Vagina (tissue), 2 donors: ENCODE results near the gene ST3GAL5. TPM values are rescaled to one million over a fixed set of nuclear protein-coding genes. Genes with fewer than 3 reads are reported as not detected.
"Not testable (repeated sequence)": the region's sequence is repeated elsewhere in the genome, so short reads cannot be mapped to it uniquely, and the experiment has no call there.

Source experiments
- DNase-seq, 2 donors: peaks; one replicate each; pipeline ENCODE4 v3.0.0-alpha.2; 2017; ENCODE audit errors: extremely low spot score in 2 of 2
- H3K27ac ChIP-seq: fragments of 200-600 bp; sonication (generic); one replicate; pipeline ENCODE4 v1.5.1; 2019
- H3K27me3 ChIP-seq: fragments of 200-600 bp; sonication (generic); one replicate; pipeline ENCODE4 v1.5.1; 2019
- H3K36me3 ChIP-seq, 2 donors: fragments of 200-600 bp; sonication (generic); one replicate each; pipeline ENCODE4 v1.5.1; 2017 to 2019
- H3K4me1 ChIP-seq: fragments of 200-600 bp; sonication (generic); one replicate; pipeline ENCODE4 v1.5.1; 2019
- H3K4me3 ChIP-seq, 2 donors: fragments of 200-600 bp; sonication (generic); 1 replicate in 1 of 2; 2 replicates in 1 of 2; pipeline ENCODE4 v1.5.1; 2016 to 2019
- H3K9me3 ChIP-seq: fragments of 200-600 bp; sonication (generic); one replicate; pipeline ENCODE4 v1.5.1; 2019
- POLR2A ChIP-seq, 2 donors: fragments of 450-650 bp; IDR thresholded peaks; one replicate each; pipeline ENCODE4 v1.6.1; 2017; ENCODE audit warnings: antibody characterized with exemption in 2 of 2, mild to moderate bottlenecking in 2 of 2, moderate library complexity in 2 of 2
- POLR2AphosphoS5 ChIP-seq, 2 donors: sonication (generic); formaldehyde crosslinking; IDR thresholded peaks; one replicate each; pipeline ENCODE4 v1.9.0; 2017; ENCODE audit warnings: antibody characterized with exemption in 2 of 2, mild to moderate bottlenecking in 2 of 2, low read depth in 1 of 2; ENCODE audit not compliant: insufficient read depth in 1 of 2
- intact Hi-C: fragments of 100-400 bp; cut with DNase I; formaldehyde crosslinking; loops from one replicate; pipeline ENCODE4 v1.15.1; 2023
- total RNA-seq: library from RNA; depleted of rRNA; stranded (reverse); fragments of >200 nt; gene quantifications from one replicate; pipeline ENCODE4 v1.2.3, GENCODE V29; 2016
- TF ChIP-seq, protein P1 (sequence below), 3 experiments: fragments of 450-650 bp in 2 of 3; fragments of 200-600 bp in 1 of 3; sonication (generic) in 1 of 3; IDR thresholded peaks; one replicate each; pipeline ENCODE4 v1.5.1; 2017 to 2019; ENCODE audit warnings: antibody characterized with exemption in 3 of 3, mild to moderate bottlenecking in 2 of 3, moderate library complexity in 2 of 3

Gene ST3GAL5
- total RNA-seq, 1 donor from 2014 or later = 16.2 TPM

DNA sequence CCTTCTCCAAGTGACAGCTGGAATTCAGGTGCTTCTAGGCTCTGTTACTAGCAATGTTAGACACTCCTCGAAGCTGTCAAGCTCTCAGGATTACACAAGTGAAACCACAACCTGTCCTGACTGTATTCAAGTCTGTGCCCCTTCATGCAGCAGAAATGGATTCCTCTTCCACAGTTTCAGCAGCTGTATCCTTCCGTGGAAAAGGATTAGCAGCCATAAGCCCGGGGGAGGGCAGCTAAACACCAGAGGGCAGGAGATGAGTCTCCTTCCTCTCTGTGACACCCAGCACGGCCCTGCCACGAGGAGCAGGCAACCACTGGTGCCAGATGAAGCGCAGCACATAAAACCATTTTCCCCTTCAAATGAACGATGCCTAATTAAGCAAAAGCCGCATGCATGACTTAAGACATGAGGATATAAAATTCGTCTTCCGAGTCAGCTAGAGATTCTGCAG lies 1.2 kb downstream of the ST3GAL5 start:
- intact Hi-C loops = loop anchor here (5.0 to 10.0 kb wide), 2 partner anchors 63 to 185 kb away; no protein-coding TSS in a partner anchor
- peak overlapping the region; percentile 76 to 79 for H3K4me3 ChIP-seq
- no peak for DNase-seq
- no peaks in the 10 kb centered on the region for H3K27me3 ChIP-seq
- H3K27ac ChIP-seq = peak overlapping the region; percentile 94
- H3K4me1 ChIP-seq = peaks cover 39% of the 10 kb centered on the region
- TF ChIP-seq POLR2AphosphoS5 (IDR thresholded peaks at IDR 0.05; ENCODE audit: insufficient read depth in 1 of 2, low read depth in 1 of 2) (peak in 1 of 2 donors; percentile 45), POLR2A (IDR thresholded peaks at IDR 0.05) (no peak)
- H3K9me3 ChIP-seq = no peaks in the 10 kb centered on the region
- no peaks in the 10 kb centered on the region for H3K36me3 ChIP-seq

GRCh38 chr2:85886590-85886989 lies 2.2 kb downstream of the ST3GAL5 start:
- peaks cover 39% of the 10 kb centered on the region for H3K4me1 ChIP-seq
- no peak for DNase-seq

GRCh38 chr2:85886141-85886540 lies 2.6 kb downstream of the ST3GAL5 start:
- intact Hi-C loops = loop anchor here (5.0 to 10.0 kb wide), 2 partner anchors 61 to 186 kb away; no protein-coding TSS in a partner anchor
- H3K4me3 ChIP-seq = peak overlapping the region in 1 of 2 donors; percentile 76
- peaks cover 39% of the 10 kb centered on the region for H3K4me1 ChIP-seq
- DNase-seq = no peak
- no peaks in the 10 kb centered on the region for H3K9me3 ChIP-seq
- H3K36me3 ChIP-seq = no peaks in the 10 kb centered on the region
- peak overlapping the region; percentile 94 for H3K27ac ChIP-seq
- H3K27me3 ChIP-seq = no peaks in the 10 kb centered on the region
- TF ChIP-seq POLR2A (IDR thresholded peaks at IDR 0.05) (no peak), POLR2AphosphoS5 (IDR thresholded peaks at IDR 0.05; ENCODE audit: insufficient read depth in 1 of 2, low read depth in 1 of 2) (no peak)
- TF ChIP-seq, protein P1, sequence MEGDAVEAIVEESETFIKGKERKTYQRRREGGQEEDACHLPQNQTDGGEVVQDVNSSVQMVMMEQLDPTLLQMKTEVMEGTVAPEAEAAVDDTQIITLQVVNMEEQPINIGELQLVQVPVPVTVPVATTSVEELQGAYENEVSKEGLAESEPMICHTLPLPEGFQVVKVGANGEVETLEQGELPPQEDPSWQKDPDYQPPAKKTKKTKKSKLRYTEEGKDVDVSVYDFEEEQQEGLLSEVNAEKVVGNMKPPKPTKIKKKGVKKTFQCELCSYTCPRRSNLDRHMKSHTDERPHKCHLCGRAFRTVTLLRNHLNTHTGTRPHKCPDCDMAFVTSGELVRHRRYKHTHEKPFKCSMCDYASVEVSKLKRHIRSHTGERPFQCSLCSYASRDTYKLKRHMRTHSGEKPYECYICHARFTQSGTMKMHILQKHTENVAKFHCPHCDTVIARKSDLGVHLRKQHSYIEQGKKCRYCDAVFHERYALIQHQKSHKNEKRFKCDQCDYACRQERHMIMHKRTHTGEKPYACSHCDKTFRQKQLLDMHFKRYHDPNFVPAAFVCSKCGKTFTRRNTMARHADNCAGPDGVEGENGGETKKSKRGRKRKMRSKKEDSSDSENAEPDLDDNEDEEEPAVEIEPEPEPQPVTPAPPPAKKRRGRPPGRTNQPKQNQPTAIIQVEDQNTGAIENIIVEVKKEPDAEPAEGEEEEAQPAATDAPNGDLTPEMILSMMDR (IDR thresholded peaks at IDR 0.05) = no peak

More at GRCh38 chr2:85886590-85886989, 2.2 kb downstream of the ST3GAL5 start:
- intact Hi-C loops = loop anchor here (5.0 to 10.0 kb wide), 2 partner anchors 62 to 186 kb away; no protein-coding TSS in a partner anchor
- TF ChIP-seq, protein P1 (IDR thresholded peaks at IDR 0.05) = no peak
- peak; percentile 19 to 44 for TF ChIP-seq POLR2AphosphoS5 (IDR thresholded peaks at IDR 0.05; ENCODE audit: insufficient read depth in 1 of 2, low read depth in 1 of 2)
- Histone ChIP-seq H3K27ac (peak overlapping the region; percentile 94), H3K4me3 (peak overlapping the region; percentile 76 to 79), H3K27me3 (no peaks in the 10 kb centered on the region), H3K36me3 (no peaks in the 10 kb centered on the region), H3K9me3 (no peaks in the 10 kb centered on the region)

GRCh38 chr2:85881781-85882180 lies 7.0 kb downstream of the ST3GAL5 start:
- DNase-seq = not testable (repeated sequence)
- intact Hi-C loops = loop anchor here (10.0 kb wide), 1 partner anchor 57 kb away; no protein-coding TSS in a partner anchor

GRCh38 chr2:85880716-85881328 lies 8.0 kb downstream of the ST3GAL5 start:
- not testable (repeated sequence) for H3K36me3 ChIP-seq, H3K27me3 ChIP-seq, DNase-seq, H3K27ac ChIP-seq, H3K4me3 ChIP-seq, H3K9me3 ChIP-seq, H3K4me1 ChIP-seq
- intact Hi-C loops = loop anchor here (10.0 kb wide), 1 partner anchor 56 kb away; no protein-coding TSS in a partner anchor

More at GRCh38 chr2:85881781-85882180, 7.0 kb downstream of the ST3GAL5 start:
- not testable (repeated sequence) for H3K4me1 ChIP-seq, H3K9me3 ChIP-seq, H3K27ac ChIP-seq, H3K27me3 ChIP-seq, H3K36me3 ChIP-seq, H3K4me3 ChIP-seq

- Histone ChIP-seq H3K27ac (no peak overlapping the region), H3K4me3 (no peak overlapping the region), H3K27me3 (no peaks in the 10 kb centered on the region), H3K36me3 (no peaks in the 10 kb centered on the region), H3K9me3 (no peaks in the 10 kb centered on the region), H3K4me1 (no peaks in the 10 kb centered on the region)
- no peak for DNase-seq
- TF ChIP-seq POLR2A (IDR thresholded peaks at IDR 0.05) = no peak
- TF ChIP-seq, protein P1 (IDR thresholded peaks at IDR 0.05) = no peak
- no peak for TF ChIP-seq POLR2AphosphoS5 (IDR thresholded peaks at IDR 0.05; ENCODE audit: insufficient read depth in 1 of 2, low read depth in 1 of 2)
- intact Hi-C loops = no loop called here
These were observed 9.9 kb downstream of the ST3GAL5 start for GRCh38 chr2:85878719-85879370.
